ENCODE results near the gene TAS1R3.

Gene TAS1R3

DNA sequence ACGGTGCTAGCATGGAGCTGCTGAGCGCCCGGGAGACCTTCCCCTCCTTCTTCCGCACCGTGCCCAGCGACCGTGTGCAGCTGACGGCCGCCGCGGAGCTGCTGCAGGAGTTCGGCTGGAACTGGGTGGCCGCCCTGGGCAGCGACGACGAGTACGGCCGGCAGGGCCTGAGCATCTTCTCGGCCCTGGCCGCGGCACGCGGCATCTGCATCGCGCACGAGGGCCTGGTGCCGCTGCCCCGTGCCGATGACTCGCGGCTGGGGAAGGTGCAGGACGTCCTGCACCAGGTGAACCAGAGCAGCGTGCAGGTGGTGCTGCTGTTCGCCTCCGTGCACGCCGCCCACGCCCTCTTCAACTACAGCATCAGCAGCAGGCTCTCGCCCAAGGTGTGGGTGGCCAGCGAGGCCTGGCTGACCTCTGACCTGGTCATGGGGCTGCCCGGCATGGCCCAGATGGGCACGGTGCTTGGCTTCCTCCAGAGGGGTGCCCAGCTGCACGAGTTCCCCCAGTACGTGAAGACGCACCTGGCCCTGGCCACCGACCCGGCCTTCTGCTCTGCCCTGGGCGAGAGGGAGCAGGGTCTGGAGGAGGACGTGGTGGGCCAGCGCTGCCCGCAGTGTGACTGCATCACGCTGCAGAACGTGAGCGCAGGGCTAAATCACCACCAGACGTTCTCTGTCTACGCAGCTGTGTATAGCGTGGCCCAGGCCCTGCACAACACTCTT is 1.1 kb downstream of the TAS1R3 start:
- H3K4me3 ChIP-seq (ENCODE audit: low read length), result no peak overlapping the region
- TF ChIP-seq ZNF274 (IDR thresholded peaks at IDR 0.05; ENCODE audit: low read depth, low read length), result no peak

GRCh38 chr1:1332774-1333480 is 1.8 kb downstream of the TAS1R3 start:
- no peak overlapping the region for H3K4me3 ChIP-seq (ENCODE audit: low read length)
- no peak for TF ChIP-seq ZNF274 (IDR thresholded peaks at IDR 0.05; ENCODE audit: low read depth, low read length)

- H3K4me3 ChIP-seq (ENCODE audit: low read length), result no peak overlapping the region
- no peak for TF ChIP-seq ZNF274 (IDR thresholded peaks at IDR 0.05; ENCODE audit: low read depth, low read length)
Measured at GRCh38 chr1:1333551-1334241, 2.6 kb downstream of the TAS1R3 start.

GRCh38 chr1:1334835-1335234 is 3.8 kb downstream of the TAS1R3 start:
- H3K4me3 ChIP-seq (ENCODE audit: low read length), result no peak overlapping the region
- no peak for TF ChIP-seq ZNF274 (IDR thresholded peaks at IDR 0.05; ENCODE audit: low read depth, low read length)

DNA sequence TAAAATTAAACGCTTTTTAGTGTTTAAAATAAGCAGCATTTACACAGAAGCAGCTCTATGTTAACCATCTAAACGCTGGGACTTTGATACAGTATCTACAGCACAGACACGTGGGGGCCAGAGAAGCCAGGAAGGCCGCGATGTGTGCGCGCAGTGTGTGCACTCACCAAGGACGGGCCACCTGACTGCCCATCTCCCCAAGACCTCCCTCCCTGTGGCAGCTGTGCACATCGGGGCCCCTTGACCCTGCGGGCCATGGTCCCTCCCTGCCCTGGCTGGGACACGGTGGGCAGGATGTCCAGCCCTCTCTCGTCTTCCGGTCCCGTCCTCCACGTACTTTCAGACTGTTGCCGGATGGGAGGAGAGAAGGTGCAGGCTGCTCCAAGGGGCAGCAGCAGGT is 4.2 kb downstream of the TAS1R3 start:
- no peak for TF ChIP-seq ZNF274 (IDR thresholded peaks at IDR 0.05; ENCODE audit: low read depth, low read length)
- H3K4me3 ChIP-seq (ENCODE audit: low read length), result no peak overlapping the region

GRCh38 chr1:1335792-1336248 is 4.7 kb downstream of the TAS1R3 start:
- H3K4me3 ChIP-seq (ENCODE audit: low read length), result no peak overlapping the region
- TF ChIP-seq ZNF274 (IDR thresholded peaks at IDR 0.05; ENCODE audit: low read depth, low read length), result no peak

DNA sequence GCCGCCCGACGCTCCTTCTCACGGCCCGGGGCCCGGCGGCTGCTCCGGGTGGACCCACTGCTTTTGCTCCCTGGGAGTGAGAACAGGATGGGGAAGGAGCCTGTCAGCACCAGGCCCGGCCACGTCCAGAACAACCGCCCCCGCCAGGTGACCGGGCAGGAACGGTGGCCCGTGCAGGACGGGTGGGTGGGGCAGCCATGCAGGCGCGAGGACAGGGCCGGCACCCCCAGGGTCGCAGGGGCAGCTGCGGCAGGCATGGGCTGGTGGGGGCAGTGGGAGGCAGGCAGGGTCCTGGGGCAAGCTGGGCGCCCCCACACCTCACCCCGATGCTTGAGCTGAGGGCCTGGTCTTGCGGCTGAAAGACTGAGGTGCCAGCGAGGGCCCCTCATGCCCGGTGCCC is 5.4 kb downstream of the TAS1R3 start:
- TF ChIP-seq ZNF274 (IDR thresholded peaks at IDR 0.05; ENCODE audit: low read depth, low read length), result no peak
- no peak overlapping the region for H3K4me3 ChIP-seq (ENCODE audit: low read length)

DNA sequence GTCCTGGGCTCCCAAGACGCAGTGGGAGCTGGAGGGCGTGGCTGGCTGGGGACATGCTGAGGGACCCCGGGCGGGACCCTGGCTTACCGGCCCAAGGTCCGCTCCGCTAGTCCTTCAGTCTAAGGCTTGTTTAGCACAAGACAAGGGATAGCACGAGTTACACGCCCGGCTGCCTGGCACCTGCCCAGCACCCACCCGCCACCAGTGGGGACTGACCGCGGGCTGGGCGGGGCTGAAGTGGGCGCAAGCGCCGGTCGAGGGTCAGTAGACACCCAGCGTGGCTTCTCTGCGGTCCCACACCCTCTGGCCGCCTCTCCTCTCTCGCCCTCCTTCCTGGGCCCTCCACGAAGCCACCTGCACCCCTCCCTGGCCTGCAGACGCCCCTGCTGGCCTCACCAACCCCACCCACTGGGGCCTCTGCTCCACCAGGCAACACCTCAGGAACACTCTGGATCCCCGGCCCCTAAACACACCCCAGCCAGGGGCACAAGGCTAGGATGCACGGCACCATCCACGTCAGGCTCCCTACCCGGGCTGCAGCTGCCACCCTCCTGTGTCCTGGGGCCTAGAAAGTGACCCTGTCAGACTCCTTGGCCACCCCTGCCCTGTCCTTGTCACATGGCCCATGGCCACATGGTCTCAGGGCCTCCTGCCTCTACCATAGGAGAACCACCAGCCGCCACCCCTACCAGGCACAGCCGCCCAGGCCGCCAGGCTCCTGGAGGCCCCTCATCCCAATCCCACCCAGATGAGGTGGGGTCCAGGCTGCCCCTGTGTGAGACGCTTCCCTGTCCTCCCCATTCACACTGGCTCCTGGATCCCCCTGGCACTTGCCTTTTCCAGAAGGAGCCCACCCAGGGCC is 6.1 kb downstream of the TAS1R3 start:
- no peak for TF ChIP-seq ZNF274 (IDR thresholded peaks at IDR 0.05; ENCODE audit: low read depth, low read length)
- no peak overlapping the region for H3K4me3 ChIP-seq (ENCODE audit: low read length)

DNA sequence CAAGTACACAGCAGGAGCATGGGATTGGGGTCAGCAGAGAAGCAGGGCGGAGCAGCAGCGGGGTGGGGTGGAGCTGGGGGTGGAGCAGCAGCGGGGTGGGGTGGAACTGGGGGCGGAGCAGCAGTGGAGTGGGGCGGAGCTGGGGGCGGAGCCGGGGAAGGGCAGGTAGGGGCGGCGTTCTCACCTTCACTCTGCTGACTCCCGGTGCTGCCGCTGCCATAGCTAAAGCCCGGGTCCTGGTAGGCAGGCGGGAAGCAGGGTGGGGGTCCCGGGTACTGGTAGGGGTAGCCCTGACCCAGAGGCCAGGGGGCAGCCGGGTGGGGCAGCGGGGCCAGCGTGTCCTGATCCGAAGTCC is 6.7 kb downstream of the TAS1R3 start:
- no peak overlapping the region for H3K4me3 ChIP-seq (ENCODE audit: low read length)
- TF ChIP-seq ZNF274 (IDR thresholded peaks at IDR 0.05; ENCODE audit: low read depth, low read length), result no peak

- no peak for TF ChIP-seq ZNF274 (IDR thresholded peaks at IDR 0.05; ENCODE audit: low read depth, low read length)
- no peak overlapping the region for H3K4me3 ChIP-seq (ENCODE audit: low read length)
Measured at GRCh38 chr1:1338278-1338677, 7.2 kb downstream of the TAS1R3 start.

GRCh38 chr1:1340185-1340584 is 9.1 kb downstream of the TAS1R3 start:
- TF ChIP-seq ZNF274 (IDR thresholded peaks at IDR 0.05; ENCODE audit: low read depth, low read length), result no peak
- H3K4me3 ChIP-seq (ENCODE audit: low read length), result no peak overlapping the region

- TF ChIP-seq ZNF274 (IDR thresholded peaks at IDR 0.05; ENCODE audit: low read depth, low read length), result no peak
- H3K4me3 ChIP-seq (ENCODE audit: low read length), result no peak overlapping the region
Measured at GRCh38 chr1:1340791-1341548, 9.9 kb downstream of the TAS1R3 start.

- no peak for TF ChIP-seq ZNF274 (IDR thresholded peaks at IDR 0.05; ENCODE audit: low read depth, low read length)
- H3K4me3 ChIP-seq (ENCODE audit: low read length), result no peak overlapping the region
Measured at GRCh38 chr1:1341549-1342021, 10.5 kb downstream of the TAS1R3 start.

All from GM08714 (cell line).